Tracheal epithelial cell (primary cell): ENCODE data around the gene WEE2. TPM values are rescaled to one million over a fixed set of nuclear protein-coding genes. Genes with fewer than 3 reads are reported as not detected.

Source experiments
- total RNA-seq: library from RNA; depleted of rRNA; stranded (reverse); fragments of >200 nt; gene quantifications from 2 replicates; pipeline ENCODE4 v1.2.1, GENCODE V29; 2014

WEE2 gene
- not detected in 2 replicates for total RNA-seq

DNA sequence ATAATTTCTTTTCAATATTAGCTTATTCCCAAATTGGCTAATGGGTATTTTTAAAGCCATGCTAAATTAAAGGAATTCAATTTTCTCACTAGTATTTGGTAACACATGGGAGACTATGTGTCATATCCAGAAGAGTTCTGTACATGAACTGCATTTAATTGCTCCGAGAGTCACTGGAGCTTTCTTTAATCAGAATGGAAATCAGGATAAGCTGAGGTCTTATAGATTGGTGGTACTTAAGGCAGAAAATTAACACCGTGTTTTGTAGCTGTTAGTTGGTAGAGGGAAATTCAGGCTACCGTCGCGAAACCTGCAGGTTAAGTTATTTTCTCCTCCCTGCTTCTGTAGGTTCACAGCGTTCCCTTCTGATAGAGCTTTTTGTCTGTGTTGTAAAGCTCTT lies at the start of gene WEE2:
Gene WEE2, plus strand, starts transcription at position 3 of the 400 bp plus-strand sequence. CDS start 406 bp downstream, outside the sequence.

DNA sequence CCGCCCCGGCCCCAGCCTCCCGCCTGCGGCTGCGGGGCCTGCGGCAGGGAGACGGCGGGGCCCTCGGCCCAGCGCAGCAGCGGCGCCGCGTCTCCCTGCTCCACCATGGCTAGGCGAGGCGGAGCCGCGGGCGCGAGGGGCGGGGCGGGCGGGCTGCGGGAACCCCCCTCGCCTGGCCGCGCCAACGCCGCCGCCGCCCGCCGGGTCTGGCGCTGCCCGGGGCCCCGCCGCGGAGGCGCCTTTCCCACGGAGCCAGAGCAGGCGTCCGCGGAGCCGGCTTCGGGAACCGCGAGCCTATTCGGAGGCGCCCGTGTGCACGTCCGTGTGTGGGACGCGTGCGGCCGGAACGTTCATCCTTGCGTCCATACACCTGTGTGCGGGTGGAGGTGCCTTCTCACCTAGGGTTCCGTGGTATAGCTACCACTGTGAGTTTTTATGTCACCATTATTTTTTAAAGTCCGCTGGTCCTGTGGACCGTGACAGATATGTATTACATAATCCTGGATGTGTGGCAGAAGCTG lies 6.0 kb upstream of the WEE2 start, which contains the start of gene DENND11:
Gene DENND11, minus strand, starts transcription at position 120 of the 521 bp plus-strand sequence. Its CDS starts 13 bp downstream, at position 107.

DNA sequence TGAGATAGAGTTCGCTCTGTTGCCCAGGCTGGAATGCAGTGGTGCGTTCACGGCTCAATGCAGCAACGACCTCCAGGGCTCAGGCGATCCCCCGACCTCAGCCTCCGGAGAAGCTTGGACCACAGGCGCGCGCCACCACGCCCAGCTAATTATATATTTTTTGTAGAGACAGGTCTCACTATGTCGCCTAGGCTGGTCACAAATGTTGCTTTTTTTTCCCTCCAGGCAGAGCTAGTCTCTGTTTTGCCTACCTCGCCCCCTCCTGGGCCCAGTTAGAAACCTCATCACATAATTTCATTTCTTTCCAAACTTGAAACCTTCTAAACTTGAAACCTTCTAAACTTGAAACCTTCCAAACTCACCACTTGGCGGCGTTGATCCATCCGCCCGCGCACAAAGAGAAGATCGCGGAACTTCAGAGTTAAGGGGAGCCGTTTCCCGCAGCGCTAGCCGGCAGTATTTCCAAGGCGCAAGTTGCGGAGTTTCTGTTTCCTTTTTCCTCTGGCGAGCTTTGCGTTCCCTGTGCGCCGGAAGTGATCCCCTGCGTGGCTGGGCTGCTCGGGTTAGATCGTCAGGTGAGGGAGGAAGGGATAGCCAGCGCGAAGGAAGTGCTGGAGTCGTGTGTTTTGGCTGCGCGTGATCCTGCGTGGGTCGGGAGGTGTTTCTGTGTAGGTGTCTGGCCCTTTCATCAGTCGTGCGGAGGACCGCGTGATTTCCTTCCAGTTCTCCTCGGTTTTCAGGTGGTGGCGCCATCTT lies 29.9 kb downstream of the WEE2 start, which contains the start of gene SSBP1:
Gene SSBP1, plus strand, starts transcription at position 523 of the 756 bp plus-strand sequence. CDS start 809 bp downstream, outside the sequence.

DNA sequence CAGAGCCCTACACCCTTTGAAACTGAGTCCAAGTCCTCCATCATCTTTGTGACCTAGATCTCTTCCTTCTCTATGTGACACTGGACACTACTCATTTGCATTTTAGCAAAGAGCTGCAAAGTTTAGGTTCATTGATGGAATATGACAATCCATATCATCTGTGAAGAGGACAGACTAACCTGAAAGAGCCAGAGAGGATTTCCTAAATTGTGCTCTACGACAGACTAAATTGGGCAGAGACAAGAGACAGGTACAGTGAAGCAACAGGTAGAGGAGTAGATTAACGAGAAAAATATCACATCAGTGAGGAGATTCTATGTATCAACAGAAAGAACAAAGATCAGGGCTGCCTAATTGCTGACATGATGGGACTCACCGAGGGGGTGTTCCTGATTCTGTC lies 55.6 kb downstream of the WEE2 start, which contains the start of gene TAS2R3:
Gene TAS2R3, plus strand, starts transcription at position 301 of the 400 bp plus-strand sequence. Its CDS starts 62 bp downstream, at position 363.

DNA sequence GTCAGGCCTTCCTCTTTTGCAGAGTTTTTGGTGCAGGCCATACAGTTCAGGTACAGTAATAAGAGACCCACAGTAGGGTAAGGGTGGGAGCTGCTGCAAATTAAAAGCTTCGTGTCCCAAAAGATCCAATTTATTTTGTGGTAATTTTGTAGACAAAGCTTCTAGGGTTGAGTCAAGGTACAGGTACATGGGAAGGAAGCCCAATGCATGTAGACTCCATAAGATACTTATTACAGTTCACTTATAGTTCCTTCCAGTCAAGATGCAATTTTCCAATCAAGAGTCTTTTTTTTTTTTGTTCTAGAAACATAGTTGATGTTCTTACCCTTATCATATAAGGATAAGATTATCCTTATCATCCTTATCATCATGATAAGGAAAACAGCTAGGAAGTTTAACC lies 68.2 kb downstream of the WEE2 start, which contains the start of gene TAS2R4:
Gene TAS2R4, plus strand, starts transcription at position 301 of the 400 bp plus-strand sequence. CDS start 1,815 bp downstream, outside the sequence.

Other genes starting within 250 kb of the WEE2 start
- 19.8 and 21.9 TPM in 2 replicates for gene AGK, start 156.9 kb upstream of the WEE2 start, total RNA-seq
- gene DENND11, start 6.2 kb upstream of the WEE2 start, total RNA-seq: 21.2 and 24.9 TPM in 2 replicates
- gene SSBP1, start 30.0 kb downstream of the WEE2 start, total RNA-seq: 124 and 143 TPM in 2 replicates
- 1.4 and 1.5 TPM in 2 replicates for gene TAS2R3, start 55.7 kb downstream of the WEE2 start, total RNA-seq
- 0.96 and 1.7 TPM in 2 replicates for gene TAS2R4, start 68.3 kb downstream of the WEE2 start, total RNA-seq
- gene TAS2R5, start 81.9 kb downstream of the WEE2 start, total RNA-seq: 2.2 and 2.8 TPM in 2 replicates
- gene PRSS37, start 133.1 kb downstream of the WEE2 start, total RNA-seq: not detected in 2 replicates
- gene OR9A4, start 208.0 kb downstream of the WEE2 start, total RNA-seq: 0.21 TPM in 1 of 2 replicates, not detected in the other
- gene CLEC5A, start 238.6 kb downstream of the WEE2 start, total RNA-seq: not detected in 2 replicates